NCI-H446 (cell line): ENCODE measurements around the gene TCERG1L.
"Not testable (repeated sequence)": the region's sequence is repeated elsewhere in the genome, so short reads cannot be mapped to it uniquely, and the experiment has no call there.

Experiments used
- DNase-seq, 2 experiments: peaks; one replicate each; lab custom pipeline; 2025; lab: John Stamatoyannopoulos, UW

The TCERG1L gene

DNA sequence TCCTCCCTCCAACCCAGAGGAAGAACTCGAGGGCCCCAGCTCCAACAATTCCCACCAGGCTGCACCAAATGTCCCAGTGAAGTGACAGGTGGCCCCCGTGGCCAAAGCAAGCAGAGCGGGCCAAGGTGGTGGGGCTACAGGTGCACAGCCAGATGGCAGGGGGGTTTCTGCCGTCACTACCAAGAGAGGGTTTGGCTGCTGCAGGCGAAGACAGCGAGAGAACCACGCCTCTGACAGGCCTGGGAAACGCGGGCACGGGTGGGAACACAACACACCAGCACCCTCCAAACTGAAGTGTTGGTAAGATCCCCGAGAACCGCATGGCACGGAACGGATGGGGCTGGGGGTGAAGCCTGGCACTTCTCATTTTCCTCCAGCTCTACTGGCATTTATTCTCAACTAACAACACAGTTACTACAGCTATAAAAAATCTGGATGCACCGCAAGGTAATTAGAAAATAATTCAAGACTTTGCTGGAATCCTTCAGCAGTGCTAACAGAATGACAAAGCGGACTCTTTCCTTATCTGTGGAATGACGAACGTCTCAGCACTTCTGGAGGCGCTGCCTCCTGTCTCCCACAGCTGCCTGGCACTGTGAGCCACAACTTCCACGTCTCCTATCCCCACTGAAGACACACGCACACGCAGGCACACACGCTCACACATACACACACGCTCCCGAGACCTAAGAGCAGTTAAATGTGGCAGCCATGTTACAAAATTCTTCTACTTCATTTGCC lies 167.9 kb downstream of the TCERG1L start:
- no peak for DNase-seq

DNA sequence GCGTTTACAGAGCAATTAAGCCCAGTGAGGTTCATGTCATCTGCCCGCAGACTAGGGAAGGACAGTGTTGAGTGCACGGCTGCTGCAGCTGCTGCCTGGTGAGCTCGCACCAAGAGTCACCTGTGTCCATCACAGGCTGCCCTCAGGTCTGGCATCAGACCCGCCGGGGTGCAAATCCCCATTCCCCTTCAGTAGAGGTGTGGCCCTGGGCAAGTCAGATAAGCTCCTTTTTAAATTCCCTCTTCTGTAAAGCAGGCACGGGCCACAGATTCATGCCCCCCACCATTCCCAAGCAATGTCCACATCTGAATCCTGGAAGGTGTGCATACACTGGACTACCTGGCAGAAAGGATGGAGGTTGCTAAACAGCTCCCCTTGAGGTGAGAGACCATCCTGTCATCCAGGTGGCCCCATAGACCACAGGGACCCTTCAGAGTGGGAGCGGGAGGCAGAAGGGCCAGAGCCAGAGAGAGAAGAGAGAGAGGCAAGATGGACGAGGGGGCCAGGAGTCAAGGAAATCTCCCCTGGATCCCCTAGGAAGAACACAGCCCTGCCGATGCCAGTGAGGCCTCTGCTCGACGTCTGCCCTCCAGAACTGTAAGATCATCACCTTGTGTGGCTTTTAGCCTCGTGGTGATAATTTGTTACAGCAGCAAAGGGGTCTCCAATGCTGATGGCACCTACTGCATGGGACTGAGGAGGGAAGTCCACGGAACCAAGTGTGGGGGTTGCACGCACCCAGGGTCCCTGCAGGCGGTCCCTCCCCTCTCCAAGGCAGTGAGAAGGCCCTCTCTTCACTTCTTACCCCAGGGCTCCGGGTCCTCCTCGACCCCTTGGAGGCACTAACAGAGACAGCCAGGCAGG lies 168.8 kb downstream of the TCERG1L start:
- no peak for DNase-seq

- no peak for DNase-seq
Observed at GRCh38 chr10:131141645-131142516, 169.6 kb downstream of the TCERG1L start.

- DNase-seq: no peak
Observed at GRCh38 chr10:131141207-131141606, 170.3 kb downstream of the TCERG1L start.

DNA sequence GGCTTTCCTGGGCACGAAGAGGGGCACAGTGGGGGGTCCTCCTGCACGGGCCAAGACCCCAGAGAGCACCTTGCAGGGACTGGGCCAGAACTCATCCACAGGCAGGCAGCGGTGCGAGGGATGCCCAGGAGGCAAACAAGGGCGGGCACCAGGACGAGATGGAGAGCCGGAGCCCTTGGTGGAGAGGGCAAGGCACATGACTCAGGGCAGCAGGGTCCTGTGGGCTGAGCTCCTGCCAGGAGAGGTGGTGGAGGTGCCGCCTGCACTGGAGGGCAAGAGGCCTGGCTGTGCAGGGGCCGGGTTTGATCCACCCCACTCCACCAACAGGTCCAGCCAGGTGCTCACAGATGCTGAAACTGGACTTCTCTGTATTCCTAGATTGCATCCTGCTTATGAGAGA lies 170.9 kb downstream of the TCERG1L start:
- no peak for DNase-seq

- no peak for DNase-seq
Observed at GRCh38 chr10:131137223-131137622, 174.3 kb downstream of the TCERG1L start.

- not testable (repeated sequence) for DNase-seq
Observed at GRCh38 chr10:131136336-131136735, 175.2 kb downstream of the TCERG1L start.

DNA sequence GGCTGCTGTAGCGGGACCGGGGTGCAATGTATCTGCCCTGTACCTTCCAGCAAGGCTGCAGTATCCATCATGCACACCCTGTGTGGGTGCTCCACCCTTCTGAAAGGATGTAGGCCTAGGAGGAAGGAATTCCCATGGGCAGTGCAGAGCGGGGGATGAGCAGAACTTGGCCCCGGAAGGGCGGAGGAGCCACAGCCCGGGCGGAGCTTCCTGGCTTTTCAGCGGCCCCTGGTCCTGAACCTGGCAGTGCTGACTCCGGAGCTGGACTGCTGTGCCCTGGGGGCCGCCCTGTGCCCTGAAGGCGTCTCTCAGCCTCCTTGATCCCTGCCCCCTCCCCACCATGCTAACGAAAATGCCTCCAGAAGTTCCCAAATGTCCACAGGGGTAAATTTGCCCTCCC lies 175.8 kb downstream of the TCERG1L start:
- no peak for DNase-seq

DNA sequence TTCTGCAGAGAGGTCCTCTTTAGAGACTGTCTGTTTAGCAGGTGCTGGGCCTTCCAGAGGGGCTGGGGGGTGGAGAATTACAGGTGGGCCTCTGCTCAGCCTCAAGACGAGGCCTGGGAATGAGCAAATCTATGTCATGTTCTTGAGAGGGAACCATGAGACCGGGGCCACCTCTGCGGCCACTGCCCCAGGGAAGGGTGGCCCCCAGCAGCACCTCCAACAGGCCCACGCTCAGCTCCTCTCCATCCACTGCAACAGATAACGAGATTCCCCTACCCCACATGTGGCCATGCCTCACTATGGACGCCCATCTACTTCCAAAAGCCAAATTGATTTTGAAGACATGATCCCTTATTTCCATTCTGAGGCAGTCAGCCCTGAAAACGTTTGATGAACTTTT lies 176.9 kb downstream of the TCERG1L start:
- DNase-seq: no peak

DNA sequence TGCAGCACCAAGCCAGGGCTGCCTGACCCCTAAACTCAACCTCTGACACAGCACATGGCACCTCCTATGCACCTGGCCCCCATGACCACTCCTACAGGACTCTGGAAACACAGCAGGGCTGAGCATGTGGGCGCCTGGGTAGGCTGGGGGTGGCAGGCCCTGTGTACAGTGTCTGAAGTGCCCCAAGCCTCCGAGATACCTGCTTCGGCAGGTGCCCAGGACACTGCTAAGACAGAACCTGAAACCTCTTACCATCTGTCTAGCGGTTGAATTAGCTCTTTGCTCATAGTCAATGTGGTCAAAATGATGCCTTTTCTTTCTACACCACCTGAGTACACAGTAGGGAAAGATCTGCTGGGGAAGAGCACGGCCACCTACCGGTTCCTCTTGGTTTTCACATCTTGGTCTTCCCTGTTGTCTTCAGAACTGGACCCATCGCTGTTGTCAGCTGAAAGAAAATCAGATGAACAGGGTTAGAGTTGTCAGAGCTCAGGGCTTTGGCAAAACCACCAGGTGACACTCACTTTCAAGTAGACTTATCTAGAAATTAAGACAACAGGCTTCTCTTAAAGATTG lies 177.4 kb downstream of the TCERG1L start:
- DNase-seq: no peak

DNA sequence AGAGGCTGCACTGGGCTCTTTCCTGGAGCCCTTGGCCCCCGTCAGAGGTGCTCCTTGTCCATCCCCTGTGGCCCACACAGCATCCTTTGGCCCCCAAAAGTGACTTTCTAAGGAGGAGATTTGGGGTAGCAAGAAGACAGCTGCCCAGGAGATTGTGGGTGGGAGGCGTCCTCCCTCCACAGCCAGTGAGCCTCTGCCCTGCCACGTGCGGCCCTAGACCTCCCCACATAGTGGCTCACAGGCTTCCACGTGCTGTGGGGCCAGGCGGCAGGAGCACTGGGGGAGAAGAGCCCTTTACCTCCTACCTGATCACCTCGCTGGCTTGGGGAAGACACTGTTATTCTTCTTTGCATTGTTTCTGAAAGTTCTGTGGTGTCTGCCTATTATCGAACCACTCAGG lies 178.8 kb downstream of the TCERG1L start:
- no peak for DNase-seq

GRCh38 chr10:131131726-131132591 lies 179.6 kb downstream of the TCERG1L start:
- DNase-seq: no peak

- DNase-seq: no peak
Observed at GRCh38 chr10:131130025-131130424, 181.5 kb downstream of the TCERG1L start.

DNA sequence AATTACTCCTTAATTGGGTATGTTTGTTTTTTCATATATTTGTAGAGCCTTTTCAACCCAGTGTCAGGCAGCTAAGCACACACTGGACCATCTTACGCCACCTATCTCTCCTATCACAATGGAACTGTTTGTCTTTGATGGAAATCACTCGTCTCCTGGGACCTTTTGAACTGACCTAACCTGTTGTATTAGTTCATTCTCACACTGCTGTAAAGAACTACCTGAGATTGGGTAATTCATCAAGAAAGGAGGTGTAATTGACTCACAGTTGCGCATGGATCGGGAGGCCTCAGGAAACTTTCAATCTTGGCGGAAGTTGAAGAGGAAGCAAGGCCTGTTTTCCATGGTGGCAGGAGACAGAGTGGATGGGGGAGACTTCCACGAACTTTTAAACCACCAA lies 182.0 kb downstream of the TCERG1L start:
- no peak for DNase-seq

DNA sequence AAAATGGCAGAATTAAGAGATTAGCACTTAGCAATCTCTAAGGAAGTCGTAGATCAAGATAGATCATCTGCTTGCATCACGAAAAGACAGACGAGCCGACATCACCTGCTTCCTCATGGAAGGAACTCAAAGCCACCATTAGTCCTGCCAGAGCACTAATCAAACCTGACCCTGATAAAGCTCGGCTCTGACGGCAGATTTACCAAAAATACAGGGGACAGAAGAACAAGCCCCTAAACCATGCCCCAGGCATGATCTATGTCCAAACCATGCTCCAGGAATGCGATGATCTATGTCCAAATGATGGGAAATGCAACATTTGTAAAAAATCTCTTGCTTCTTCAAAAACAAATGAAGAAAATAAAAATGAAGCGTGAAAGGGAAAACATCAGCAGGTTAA lies 182.8 kb downstream of the TCERG1L start:
- DNase-seq: no peak

DNA sequence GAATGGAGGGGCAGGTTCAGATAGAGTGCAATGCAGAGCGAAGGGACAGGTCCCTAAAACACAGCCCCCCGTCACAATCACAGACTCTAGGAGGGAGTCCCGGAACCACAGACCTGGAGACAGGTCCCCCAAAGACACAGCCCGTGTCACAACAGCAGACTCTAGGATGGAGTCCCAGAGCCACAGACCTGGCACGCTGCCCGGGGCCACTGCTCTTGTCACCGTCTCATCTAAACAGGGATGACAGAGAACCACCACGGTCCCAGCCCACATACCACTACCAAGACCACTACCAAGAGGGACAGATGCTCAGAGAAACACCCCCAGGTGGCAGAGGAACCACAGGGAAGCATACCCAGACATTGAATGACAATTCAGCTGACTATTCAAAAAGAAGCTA lies 183.9 kb downstream of the TCERG1L start:
- no peak for DNase-seq

DNA sequence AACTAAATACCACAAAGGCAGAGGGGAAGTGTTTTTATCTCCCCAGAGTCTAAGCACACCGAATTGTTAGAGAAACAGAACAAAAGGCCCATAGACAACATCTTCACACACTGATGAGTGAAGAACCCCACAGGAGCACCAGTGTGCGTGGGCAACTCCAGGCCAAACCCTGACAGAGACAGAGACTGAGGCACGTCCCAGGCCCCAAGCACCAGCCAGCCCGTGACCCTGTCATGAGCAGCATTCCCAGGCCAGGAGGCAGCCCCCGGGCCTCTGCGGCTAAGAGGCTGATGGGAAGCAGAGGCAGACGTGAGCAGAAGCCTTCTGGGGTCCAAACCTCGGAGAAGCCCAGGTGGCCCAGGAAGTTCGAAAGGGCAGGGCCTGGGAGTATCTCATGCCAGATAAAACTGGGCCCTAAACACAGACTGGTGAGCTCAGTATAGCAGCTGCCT lies 184.4 kb downstream of the TCERG1L start:
- no peak for DNase-seq

DNA sequence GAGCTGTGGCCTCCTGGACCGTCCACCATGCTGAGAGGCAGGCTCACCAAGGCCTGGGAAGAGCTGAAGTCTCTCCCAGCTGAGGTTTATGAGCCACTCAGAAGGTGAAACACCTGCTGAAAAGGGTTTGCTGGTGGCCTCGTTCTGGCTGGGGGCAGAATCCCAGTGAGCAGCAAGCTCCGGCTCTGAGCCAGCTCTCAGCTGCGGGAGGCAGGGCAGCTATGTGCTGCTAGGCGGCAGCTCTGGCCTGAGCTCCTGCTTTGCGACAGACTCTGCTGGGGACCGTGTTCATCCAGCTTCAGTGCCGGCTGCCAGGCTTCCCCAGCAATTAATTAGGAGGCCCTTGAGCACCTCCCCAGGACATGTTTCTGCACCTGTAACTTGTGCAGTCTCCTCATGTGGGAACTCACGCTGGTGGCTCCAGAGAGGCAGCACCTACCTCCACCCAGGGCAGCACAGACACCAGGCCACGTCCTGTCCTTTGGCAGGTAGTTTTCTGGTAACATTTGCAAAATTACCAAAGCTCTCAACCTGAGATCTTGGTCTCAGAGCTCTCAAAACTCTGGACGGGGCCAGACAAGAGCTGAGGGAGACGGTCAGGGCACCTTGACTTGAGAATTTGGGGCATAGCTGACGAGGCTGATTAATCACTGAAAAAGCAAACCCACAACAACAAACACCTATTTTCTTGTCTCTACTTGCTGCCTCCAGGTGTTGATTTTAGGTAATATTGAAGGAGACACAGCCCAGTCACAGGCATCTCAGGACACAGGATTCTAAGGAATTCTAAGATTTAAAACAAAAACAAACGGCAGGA lies 185.0 kb downstream of the TCERG1L start:
- no peak for DNase-seq

DNA sequence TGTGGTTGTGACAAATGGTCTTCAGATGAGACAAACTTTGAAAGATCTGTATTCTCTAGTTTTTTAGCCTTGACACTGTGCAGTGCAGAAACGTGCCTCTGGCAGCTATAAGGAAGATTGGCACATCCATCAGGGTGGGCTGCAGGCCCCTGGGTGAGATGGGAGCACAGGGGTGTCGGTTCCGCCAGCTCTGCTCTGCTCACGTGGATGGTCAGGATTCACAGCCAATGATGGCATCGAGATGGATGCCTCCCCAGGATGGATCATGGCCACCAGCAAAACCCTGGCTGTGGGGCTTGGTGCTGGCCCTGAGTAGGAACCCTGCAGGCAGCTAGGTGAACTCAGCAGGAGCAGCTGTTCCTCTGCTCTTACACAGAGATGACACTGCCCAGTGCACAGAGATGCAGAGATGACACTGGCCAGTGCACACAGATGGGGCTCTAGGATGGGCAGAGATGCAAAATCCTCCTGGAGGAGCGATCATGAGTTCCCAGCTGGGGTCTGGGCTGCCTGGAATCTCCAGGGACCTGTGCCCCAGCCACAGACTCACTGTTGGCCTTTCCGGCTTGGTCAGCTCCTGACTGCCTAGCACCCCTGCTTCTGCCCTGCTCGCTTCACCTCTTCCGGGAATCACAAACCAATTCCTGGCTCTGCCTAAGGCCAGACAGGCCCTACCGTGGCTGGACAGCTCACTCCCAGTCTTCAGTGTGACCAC lies 185.9 kb downstream of the TCERG1L start:
- no peak for DNase-seq
